Measurements from ENCODE around the gene RBMS3.

DNA sequence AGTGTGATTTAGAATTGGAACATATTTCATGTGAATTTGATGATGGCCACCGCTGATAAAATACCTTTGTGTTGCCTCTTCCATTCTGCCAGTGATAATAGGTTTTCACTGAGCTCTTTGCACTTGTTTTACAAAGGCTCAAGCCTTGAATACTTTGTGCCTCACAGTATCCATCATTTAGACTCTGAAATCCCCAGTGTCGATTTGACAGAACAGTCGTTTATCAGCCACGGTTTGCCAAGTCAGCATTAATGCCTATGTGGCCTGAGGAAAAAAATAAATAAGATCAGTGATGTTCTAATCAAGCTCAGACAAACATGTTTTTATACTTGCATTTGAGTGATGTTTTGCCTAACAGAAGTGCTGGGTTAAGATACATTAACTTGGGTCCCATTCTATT lies 399.1 kb downstream of the RBMS3 start:
- no peak for TF ChIP-seq BRD4 (CRISPR knock-in tag; IDR thresholded peaks at IDR 0.05)
- TF ChIP-seq ZNF589 (CRISPR knock-in tag; conservative IDR thresholded peaks at IDR 0.05) = no peak
- no peak for TF ChIP-seq NBN (conservative IDR thresholded peaks at IDR 0.05)
- no peak for TF ChIP-seq SP5 (CRISPR knock-in tag; IDR thresholded peaks at IDR 0.05; ENCODE audit: borderline replicate concordance, low read depth)
- TF ChIP-seq ZNF24 (IDR thresholded peaks at IDR 0.05) = no peak
